Measurements from ENCODE around the gene PHKB. TPM values are rescaled to one million over a fixed set of nuclear protein-coding genes. Genes with fewer than 3 reads are reported as not detected.
"Not testable (repeated sequence)": the region's sequence is repeated elsewhere in the genome, so short reads cannot be mapped to it uniquely, and the experiment has no call there.

The PHKB gene
- total RNA-seq, 1 donor from 2014 or later: 94.2 TPM

DNA sequence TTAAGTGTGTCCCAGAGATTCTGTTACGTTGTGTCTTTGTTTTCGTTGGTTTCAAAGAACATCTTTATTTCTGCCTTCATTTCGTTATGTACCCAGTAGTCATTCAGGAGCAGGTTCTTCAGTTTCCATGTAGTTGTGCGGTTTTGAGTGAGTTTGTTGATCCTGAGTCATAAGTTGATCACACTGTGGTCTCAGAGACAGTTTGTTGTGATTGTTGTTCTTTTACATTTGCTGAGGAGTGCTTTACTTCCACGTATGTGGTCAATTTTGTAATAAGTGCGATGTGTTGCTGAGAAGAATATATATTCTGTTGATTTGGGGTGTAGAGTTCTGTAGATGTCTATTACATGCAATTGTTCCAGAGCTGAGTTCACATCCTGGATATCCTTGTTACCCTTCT, 83.1 kb downstream of the PHKB start:
- intact Hi-C loops (cut with DNase I); ATAC-seq; DNase-seq (ENCODE audit: low spot score): not testable (repeated sequence)

DNA sequence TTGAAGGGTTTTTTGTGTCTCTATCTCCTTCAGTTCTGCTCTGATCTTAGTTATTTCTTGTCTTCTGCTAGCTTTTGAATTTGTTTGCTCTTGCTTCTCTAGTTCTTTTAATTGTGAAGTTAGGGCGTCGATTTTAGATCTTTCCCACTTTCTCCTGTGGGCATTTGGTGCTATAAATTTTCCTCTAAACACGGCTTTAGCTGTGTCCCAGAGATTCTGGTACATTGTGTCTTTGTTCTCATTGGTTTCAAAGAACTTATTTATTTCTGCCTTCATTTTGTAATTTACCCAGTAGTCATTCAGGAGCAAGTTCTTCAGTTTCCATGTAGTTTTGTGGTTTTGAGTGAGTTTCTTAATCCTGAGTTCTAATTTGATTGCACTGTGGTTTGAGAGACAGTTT, 90.1 kb downstream of the PHKB start:
- ATAC-seq; DNase-seq (ENCODE audit: low spot score); intact Hi-C loops (cut with DNase I): not testable (repeated sequence)

DNA sequence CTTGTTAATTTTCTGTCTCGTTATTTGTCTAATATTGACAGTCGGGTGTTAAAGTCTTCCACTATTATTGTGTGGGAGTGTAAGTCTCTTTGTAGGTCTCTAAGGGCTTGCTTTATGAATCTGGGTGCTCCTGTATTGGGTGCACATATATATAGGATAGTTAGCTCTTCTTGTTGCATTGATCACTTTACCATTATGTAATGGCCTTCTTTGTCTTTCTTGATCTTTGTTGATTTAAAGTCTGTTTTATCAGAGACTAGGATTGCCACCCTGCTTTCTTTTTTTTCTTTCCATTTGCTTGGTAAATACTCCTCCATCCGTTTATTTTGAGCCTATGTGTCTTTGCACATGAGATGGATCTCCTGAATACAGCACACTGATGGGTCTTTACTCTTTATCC, 90.6 kb downstream of the PHKB start:
- ATAC-seq; intact Hi-C loops (cut with DNase I); DNase-seq (ENCODE audit: low spot score): not testable (repeated sequence)

DNA sequence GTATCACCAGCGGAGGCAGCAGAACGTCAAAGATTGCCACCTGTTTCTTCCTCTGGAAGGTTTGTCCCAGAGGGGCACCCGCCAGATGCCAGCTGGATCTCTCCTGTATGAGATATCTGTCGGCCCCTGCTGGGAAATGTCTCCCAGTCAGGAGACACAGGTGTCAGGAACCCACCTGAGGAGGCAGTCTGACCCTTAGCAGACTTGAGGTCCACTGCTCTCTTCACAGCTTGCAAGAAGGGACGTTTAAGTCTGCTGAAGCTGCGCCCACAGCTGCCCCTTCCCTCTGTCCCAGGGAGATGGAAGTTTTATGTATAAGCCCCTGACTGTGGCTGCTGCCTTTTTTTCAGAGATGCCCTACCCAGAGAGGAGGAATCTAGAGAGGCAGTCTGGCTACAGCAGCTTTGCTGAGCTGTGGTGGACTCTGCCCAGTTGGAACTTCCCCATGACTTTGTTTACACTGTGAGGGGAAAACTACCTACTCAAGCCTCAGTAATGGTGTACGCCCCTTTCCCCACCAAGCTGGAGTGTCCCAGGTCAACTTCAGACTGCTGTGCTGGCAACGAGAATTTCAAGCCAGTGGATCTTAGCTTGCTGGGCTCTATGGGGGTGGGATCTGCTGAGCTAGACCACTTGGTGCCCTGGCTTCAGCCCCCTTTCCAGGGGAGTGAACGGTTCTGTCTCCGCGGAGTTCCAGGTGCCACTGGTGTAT, 92.9 kb downstream of the PHKB start:
- DNase-seq (ENCODE audit: low spot score) (no peak), ATAC-seq (no peak)
- intact Hi-C loops (cut with DNase I): no loop called here

DNA sequence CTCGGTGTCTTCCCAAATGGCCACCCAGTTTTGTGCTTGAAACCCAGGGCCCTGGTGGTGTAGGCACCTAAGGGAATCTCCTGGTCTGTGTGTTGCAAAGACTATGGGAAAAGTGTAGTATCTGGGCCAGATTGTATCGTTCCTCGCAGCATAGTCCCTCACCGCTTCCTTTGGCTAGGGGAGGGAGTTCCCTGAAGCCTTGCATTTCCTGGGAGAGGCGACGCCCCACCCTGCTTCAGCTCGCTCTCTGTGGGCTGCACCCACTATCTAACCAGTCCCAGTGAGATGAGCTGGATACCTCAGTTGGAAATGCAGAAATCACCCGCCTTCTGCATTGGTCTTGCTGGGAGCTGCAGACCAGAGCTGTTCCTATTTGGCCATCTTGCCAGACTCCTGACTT, 93.5 kb downstream of the PHKB start:
- intact Hi-C loops (cut with DNase I); DNase-seq (ENCODE audit: low spot score); ATAC-seq: not testable (repeated sequence)

DNA sequence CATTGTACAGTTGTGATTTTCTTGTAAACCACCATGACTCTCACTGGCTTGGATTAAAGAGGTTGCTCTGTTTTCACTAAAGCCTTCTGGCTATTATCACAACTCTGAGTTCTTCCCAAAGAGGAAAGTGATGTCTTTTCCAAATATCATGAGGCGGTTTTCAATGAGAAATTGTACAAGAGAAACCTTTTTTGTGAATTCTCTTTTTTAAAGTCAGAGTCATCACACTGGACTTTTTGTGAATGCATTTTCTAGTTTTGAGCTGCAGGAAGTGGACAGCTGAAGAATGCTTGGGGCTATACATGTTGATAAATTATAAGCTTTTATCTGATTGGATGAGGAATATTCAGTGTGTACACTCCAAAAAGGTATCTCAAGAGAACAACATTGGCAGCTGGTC, 100.2 kb downstream of the PHKB start:
- DNase-seq (ENCODE audit: low spot score): no peak
- ATAC-seq: no peak
- intact Hi-C loops (cut with DNase I): no loop called here

DNA sequence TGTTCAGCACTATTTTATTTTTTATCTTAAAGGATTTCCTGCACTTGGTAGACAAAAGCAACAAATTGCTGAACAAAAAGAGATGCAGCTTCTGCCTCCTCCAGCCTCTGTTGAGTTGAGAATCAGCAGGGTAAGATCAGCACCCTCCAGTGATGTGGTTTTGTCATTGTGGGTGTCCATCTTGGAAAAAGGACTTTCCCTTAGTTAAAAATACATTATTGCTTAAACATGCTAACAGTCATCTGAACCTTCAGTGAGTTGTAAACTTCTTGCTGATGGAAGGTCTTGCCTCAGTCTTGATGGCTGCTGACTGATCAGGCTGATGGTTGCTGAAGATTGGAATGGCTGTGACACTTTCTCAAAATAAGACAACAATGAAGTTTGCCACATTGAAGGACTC, 101.2 kb downstream of the PHKB start:
- ATAC-seq (no peak), DNase-seq (ENCODE audit: low spot score) (no peak)
- intact Hi-C loops (cut with DNase I): no loop called here

DNA sequence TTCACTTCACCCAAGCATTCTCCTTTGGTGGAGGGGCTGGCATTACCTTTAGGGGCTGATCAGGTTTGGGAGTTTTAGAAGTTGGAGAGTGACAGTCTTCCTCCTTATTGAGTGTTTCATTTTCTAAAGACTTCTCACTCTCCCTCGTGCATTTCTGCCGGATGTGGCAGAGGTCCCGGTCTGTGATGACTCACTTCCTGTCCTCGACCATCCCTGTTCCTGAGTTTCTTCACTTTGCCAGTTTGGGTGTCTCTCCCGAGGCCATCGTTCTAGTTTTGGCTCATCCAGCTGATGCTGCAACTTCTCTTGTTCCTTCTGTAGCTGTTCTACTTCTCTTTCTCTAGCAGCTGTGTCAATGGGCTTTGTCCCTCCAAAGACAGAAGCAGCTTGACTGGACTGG, 104.3 kb downstream of the PHKB start:
- DNase-seq (ENCODE audit: low spot score) (peak; percentile 63), ATAC-seq (peak; percentile 80)
- intact Hi-C loops (cut with DNase I): no loop called here

DNA sequence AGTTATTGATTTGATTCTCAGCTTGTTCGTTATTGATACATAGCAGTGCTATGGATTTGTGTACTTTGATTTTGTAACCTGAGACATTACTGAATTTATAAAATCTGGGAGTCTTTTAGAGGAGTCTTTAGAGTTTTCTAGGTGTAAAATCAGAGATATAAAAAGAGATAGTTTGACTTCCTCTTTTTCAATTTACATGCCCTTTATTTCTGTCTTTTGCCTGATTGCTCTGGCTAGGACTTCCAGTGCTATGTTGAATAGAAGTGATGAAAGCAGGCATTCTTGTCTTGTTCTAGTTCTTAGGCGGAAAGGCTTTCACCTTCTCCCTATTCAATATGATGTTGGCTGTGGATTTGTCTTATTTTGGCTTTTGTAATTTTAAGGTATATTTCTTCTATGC, 106.2 kb downstream of the PHKB start:
- DNase-seq (ENCODE audit: low spot score): no peak
- no peak for ATAC-seq
- intact Hi-C loops (cut with DNase I): no loop called here

DNA sequence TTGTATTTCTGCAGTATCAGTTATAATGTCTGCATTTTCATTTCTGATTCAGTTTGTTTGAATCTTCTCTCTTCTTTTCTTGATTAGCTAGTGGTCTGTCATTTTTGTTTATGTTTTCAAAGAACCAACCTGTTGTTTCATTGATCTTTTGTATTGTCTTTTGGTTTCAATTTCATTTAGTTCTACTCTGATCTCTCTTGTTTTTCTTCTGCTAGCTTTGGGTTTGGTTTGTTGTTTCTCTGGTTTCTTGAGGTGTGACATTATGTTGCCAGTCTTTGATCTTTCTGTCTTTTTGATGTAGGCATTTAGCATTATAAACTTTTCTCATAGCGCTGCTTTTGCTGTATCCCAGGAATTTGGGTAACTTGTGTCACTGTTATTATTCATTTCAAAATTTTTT, 107.2 kb downstream of the PHKB start:
- ATAC-seq (no peak), DNase-seq (ENCODE audit: low spot score) (no peak)
- intact Hi-C loops (cut with DNase I): no loop called here

DNA sequence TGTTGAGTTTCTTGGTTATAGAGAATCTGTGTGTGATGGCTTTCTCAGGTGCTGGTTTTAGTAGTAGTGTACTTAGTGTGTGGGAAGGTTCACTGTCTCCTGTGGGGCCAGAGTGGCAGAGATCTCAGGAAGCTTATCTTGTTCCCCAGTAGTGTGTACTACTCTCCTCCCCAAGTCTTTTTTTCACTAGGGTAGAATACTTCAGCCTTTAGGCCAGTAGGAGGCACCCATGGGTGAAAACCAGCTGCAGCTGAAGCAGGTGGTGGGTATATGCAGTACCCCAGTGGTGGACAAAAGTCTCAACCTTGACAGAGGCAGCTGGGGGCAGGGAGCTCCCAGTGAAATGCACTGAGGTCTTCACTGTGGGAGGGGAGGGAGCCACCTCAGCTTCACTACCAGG, 109.9 kb downstream of the PHKB start:
- intact Hi-C loops (cut with DNase I): no loop called here
- no peak for DNase-seq (ENCODE audit: low spot score)
- ATAC-seq: no peak

DNA sequence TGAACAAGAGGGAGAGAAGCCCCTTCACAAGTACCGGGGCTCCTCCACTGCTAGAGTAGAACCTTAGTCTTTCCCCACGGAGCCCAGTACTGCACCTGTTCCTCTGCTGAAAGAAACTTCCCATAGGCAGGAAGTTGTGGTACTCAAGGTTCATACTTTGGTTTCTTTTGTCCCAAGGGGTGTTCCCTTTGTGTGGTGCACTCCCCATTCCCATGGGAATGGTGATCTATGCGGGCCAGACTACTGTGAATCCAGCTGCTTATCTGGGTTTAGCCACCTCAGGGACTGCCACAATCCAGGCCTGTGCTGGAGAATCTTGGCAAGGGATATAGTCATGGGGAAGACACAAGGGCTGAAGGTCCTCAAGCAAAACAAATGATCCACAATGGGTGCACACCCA, 110.6 kb downstream of the PHKB start:
- intact Hi-C loops (cut with DNase I): no loop called here
- ATAC-seq (no peak), DNase-seq (ENCODE audit: low spot score) (no peak)

DNA sequence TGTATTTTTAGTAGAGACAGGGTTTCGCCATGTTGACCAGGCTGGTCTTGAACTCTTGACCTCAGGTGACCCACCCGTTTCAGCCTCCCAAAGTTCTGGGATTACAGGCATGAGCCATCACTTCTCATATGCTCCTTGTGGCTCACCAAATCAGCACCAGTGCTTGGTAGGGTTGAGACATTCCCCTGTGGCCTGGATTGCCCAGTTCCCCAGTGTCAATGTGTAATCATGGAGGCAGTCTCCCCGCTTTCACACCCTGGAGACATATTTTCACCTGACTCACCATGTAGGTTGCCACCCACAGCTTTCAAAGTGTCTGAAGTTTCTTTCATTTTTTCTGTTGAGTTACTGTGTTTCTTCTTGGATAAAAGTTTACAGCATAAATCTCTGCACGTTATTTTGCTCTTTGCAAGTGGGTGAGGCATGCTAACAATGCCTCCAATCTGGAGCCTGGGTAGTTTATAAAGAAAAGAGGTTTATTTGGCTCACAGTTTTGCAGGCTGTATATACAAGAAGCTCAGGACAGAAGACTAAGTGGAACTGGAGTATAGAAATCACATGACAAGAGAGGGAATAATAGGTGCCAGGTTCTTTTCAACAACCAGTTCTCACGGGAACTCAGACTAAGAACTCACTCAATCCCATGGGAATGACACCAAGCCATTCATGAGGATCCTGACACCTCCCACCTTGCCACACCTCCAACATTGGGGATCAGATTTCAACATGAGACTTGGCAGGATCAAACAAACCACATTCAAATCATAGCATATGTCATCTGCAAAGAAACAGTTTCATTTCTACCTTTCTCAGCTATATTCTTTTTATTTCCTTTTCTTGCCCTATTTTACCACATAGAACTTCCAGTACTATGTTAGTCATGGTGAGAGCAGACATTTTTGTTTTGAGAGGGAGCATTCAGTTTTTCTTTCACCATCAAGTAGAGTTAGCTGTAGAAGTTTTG, 113.2 kb downstream of the PHKB start:
- intact Hi-C loops (cut with DNase I): no loop called here

DNA sequence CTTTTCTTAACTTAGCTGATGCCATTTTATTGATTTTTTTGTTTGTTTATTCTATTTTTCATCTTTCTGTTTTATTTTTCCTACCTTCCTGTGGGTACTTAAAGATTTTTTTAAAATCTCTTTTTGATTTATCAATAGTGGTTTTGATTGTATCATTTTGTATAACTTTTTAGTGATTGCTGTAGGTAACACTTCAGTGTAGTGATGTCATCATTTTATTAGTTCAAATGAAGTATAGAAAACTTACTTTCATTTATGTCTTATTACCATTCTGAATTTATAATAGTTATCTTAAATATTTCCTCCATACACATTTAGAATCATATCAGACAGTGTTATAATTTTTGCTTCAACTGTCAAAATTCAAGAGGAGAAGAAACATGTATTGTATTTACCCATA, 115.9 kb downstream of the PHKB start:
- DNase-seq (ENCODE audit: low spot score): no peak
- no peak for ATAC-seq
- intact Hi-C loops (cut with DNase I): no loop called here

More for the DNA sequence above, 113.2 kb downstream of the PHKB start:
- ATAC-seq (no peak), DNase-seq (ENCODE audit: low spot score) (no peak)

DNA sequence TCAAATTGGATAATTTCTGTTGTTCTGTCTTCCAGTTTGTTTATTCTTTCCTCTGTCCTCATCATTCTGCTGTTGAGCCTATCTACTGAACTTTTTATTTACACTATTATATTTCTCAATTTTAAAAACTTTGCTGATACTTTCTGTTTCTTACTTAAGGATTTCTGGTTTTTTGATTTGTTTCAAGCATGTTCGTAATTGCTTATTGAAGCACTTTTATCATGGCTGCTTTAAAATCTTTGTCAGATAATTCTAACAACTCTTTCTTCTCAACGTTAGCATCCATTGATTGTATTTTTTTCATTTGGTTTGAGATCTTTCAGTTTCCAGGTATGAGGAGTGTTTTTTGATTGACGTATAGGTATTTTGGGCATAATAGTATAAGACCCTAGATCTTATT, 116.9 kb downstream of the PHKB start:
- intact Hi-C loops (cut with DNase I): no loop called here
- no peak for ATAC-seq

DNA sequence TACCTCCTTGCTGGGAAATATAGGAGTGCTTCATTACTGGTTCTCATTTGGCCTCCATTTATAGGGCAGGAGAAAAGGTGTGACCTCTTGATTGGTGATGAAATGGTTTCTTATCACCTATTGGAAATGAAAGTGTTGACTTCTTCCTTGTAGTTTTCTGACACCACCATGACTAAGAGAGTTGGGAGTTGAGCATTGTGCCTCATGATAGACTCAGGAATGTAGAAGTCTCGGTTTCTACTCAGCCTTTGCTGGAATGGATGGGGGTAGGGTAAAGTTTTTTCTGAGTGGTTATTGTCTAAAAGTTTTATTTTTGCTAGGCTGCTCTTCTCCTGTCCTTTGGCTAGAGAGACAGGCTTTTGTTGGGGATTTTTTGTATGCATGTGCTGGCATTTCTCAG, 117.4 kb downstream of the PHKB start:
- ATAC-seq: no peak
- intact Hi-C loops (cut with DNase I): no loop called here
- no peak for DNase-seq (ENCODE audit: low spot score)

More for the DNA sequence above, 116.9 kb downstream of the PHKB start:
- DNase-seq (ENCODE audit: low spot score): no peak

DNA sequence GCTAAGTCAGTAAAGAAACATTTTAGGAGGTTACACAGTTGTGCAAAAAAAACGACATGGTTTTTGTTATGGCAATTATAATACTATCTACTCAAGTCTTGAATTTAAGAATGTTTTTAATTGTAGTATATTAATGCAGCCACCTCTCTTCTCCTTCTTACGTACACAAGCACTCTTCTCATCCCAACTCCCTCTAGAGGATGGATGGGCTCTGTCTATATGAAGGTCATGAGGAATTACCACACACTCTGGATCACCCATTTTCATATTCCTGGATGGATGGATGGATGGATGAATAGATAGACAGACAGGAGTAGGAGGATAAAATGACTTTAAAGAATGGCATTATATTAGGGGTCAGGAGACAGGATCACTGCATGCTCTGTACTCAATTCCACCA, 120.0 kb downstream of the PHKB start:
- DNase-seq (ENCODE audit: low spot score): no peak
- no peak for ATAC-seq
- intact Hi-C loops (cut with DNase I): no loop called here

DNA sequence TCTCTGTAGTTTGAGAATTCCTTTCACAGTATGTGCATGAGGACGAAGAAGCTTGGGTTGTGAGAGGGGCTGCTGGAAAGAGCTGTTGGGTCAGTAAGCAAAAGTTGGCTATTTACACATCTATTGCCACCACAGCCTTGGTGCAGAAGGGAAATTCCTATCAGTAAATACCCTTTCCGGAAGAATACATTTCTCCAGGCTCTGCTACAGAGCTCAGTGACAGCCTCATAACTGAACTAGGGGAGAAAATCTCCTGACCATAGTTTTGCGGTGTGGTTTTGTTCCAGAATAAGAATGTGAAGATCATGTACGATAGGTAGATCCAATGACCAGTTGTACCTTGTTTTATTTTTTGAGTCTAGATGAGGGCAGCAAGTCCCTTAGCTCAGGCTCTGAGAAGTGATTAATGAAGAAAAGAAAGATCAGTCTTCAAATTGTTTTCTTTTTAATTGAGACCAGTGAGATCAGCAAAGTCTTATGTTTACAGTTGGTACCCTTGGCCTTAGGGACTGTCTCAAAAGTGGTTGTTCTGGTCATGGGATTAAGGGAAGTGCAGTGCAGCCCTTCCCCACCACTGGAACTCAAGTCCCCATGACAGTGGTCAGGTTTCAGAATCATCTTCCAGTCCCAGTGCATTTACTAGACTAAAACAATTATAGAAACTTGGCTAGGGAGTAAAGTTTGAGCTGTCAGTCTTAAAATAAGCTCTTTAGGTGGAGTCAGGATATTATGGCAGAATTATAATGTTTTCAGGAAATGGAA, 123.5 kb downstream of the PHKB start:
- intact Hi-C loops (cut with DNase I): no loop called here
- ATAC-seq: no peak
- DNase-seq (ENCODE audit: low spot score): no peak

DNA sequence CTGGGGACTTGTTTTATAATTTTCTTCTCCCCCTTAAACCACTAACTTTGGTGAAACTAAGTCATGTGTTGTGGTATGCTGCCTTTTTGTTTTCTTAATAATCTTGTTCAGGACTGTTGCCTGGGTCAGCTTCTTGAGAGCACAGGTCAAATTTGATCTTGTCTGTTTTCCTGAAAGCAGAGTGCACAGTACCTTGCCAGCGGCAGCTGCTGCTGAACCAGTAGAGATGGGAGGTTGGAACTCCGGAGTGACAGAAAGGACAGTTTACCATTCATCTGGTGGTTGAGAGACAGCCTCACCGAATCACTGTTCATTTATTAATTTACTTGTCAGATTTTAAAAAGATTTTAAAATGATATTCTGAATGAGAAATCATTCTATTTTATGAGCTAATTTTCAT, 125.0 kb downstream of the PHKB start:
- DNase-seq (ENCODE audit: low spot score) (no peak), ATAC-seq (no peak)
- intact Hi-C loops (cut with DNase I): no loop called here

DNA sequence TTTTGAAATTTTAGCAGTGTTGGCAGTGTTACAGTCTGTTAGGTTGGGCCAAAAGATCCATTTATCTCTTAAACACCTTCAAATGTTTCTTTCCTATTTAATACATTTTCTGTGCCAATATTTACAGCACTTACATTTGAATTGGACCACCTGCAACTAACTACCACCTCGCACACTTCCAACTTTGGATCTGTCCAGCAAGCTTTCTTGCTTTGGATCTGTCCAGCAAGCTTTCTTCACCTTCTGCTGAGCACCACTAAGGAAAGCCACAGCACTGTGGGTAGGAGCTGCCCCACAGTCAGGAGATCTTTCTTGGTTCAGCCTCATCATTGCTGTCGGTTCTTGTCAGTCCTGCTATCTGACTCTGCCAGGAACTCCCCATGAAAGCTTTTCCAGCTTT, 129.3 kb downstream of the PHKB start:
- intact Hi-C loops (cut with DNase I): no loop called here
- no peak for DNase-seq (ENCODE audit: low spot score)
- ATAC-seq: no peak
